Calu3 (cell line): ENCODE measurements around the gene ZIC3. TPM values are rescaled to one million over a fixed set of nuclear protein-coding genes. Genes with fewer than 3 reads are reported as not detected.

ENCODE experiments used
- BruUV-seq: library from RNA; stranded (reverse); fragments of 400-500 nt; replicated peaks from 2 replicates; lab custom pipeline; 2021; lab: Mats Ljungman, UMichigan
- CTCF ChIA-PET: fragments of 300-600 bp; sonication (Branson Sonifier 250); formaldehyde crosslinking; loops from one replicate; lab custom pipeline; 2022; ENCODE audit warnings: antibody characterized with exemption; lab: Charles Lee
- DNase-seq: peaks from one replicate; pipeline ENCODE4 v3.0.0; 2022
- H3K27ac Mint-ChIP-seq: one replicate; pipeline ENCODE4 v1.8.0; 2022; ENCODE audit warnings: mixed read lengths; ENCODE audit not compliant: unreplicated experiment
- H3K27me3 Mint-ChIP-seq: one replicate; pipeline ENCODE4 v1.8.0; 2022; ENCODE audit warnings: mixed read lengths; ENCODE audit not compliant: unreplicated experiment
- H3K36me3 Mint-ChIP-seq: one replicate; pipeline ENCODE4 v1.8.0; 2022; ENCODE audit warnings: mild to moderate bottlenecking, moderate library complexity, mixed read lengths; ENCODE audit not compliant: insufficient read depth, unreplicated experiment
- H3K4me1 Mint-ChIP-seq: one replicate; pipeline ENCODE4 v1.8.0; 2022; ENCODE audit warnings: mild to moderate bottlenecking, low read depth, mixed read lengths; ENCODE audit not compliant: unreplicated experiment
- H3K4me3 Mint-ChIP-seq: one replicate; pipeline ENCODE4 v1.8.0; 2022; ENCODE audit warnings: mild to moderate bottlenecking, low read depth, moderate library complexity, mixed read lengths; ENCODE audit not compliant: unreplicated experiment
- H3K9me3 Mint-ChIP-seq: one replicate; pipeline ENCODE4 v1.8.0; 2022; ENCODE audit warnings: low read depth, mixed read lengths; ENCODE audit not compliant: unreplicated experiment
- intact Hi-C: fragments of 100-400 bp; cut with micrococcal nuclease; formaldehyde crosslinking; loops from one replicate; pipeline ENCODE4 v1.10.0; 2022; ENCODE audit not compliant: unreplicated experiment
- total RNA-seq: library from RNA; stranded (reverse); gene quantifications from 2 replicates; pipeline ENCODE4 v1.2.3, GENCODE V29; 2022
- TF ChIP-seq, protein P1 (sequence below): fragments of 200-600 bp; IDR thresholded peaks from one replicate; pipeline ENCODE4 v1.8.0; 2022; ENCODE audit warnings: antibody characterized with exemption; ENCODE audit not compliant: unreplicated experiment

Gene ZIC3
- total RNA-seq, 1 experiment from 2014 or later: not detected

DNA sequence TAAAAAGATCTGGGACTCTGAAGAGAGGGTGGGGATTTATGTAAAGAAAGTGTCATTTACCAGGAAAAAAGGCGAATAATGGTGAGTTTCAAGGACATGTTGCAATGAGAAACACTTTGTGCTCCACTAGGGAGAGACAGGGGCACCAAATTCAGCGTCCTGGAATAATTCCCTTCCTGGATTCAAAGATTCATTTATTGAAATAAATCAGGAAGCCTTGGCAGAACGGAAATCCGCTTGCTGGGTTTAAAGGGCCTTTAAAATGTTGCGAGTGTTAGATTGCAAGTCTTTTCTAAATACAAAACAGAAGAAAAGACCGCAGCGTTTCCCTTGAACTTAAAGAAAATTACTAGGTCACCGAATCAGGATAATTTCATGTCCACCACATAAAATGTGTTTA, 3.8 kb upstream of the ZIC3 start:
- intact Hi-C loops: no loop called here
- TF ChIP-seq, protein P1, sequence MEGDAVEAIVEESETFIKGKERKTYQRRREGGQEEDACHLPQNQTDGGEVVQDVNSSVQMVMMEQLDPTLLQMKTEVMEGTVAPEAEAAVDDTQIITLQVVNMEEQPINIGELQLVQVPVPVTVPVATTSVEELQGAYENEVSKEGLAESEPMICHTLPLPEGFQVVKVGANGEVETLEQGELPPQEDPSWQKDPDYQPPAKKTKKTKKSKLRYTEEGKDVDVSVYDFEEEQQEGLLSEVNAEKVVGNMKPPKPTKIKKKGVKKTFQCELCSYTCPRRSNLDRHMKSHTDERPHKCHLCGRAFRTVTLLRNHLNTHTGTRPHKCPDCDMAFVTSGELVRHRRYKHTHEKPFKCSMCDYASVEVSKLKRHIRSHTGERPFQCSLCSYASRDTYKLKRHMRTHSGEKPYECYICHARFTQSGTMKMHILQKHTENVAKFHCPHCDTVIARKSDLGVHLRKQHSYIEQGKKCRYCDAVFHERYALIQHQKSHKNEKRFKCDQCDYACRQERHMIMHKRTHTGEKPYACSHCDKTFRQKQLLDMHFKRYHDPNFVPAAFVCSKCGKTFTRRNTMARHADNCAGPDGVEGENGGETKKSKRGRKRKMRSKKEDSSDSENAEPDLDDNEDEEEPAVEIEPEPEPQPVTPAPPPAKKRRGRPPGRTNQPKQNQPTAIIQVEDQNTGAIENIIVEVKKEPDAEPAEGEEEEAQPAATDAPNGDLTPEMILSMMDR: no peak
- BruUV-seq: no TSS peak
- Mint-ChIP-seq H3K4me1 (no peaks in the 10 kb centered on the region), H3K4me3 (no peak overlapping the region), H3K9me3 (peaks cover 3% of the 10 kb centered on the region), H3K36me3 (no peaks in the 10 kb centered on the region), H3K27me3 (no peaks in the 10 kb centered on the region), H3K27ac (no peak overlapping the region)
- CTCF ChIA-PET: interaction anchor here (0.7 kb wide), 1 partner anchor 24 kb away, joined by 3 read pairs; no protein-coding TSS in a partner anchor
- no peak for DNase-seq

DNA sequence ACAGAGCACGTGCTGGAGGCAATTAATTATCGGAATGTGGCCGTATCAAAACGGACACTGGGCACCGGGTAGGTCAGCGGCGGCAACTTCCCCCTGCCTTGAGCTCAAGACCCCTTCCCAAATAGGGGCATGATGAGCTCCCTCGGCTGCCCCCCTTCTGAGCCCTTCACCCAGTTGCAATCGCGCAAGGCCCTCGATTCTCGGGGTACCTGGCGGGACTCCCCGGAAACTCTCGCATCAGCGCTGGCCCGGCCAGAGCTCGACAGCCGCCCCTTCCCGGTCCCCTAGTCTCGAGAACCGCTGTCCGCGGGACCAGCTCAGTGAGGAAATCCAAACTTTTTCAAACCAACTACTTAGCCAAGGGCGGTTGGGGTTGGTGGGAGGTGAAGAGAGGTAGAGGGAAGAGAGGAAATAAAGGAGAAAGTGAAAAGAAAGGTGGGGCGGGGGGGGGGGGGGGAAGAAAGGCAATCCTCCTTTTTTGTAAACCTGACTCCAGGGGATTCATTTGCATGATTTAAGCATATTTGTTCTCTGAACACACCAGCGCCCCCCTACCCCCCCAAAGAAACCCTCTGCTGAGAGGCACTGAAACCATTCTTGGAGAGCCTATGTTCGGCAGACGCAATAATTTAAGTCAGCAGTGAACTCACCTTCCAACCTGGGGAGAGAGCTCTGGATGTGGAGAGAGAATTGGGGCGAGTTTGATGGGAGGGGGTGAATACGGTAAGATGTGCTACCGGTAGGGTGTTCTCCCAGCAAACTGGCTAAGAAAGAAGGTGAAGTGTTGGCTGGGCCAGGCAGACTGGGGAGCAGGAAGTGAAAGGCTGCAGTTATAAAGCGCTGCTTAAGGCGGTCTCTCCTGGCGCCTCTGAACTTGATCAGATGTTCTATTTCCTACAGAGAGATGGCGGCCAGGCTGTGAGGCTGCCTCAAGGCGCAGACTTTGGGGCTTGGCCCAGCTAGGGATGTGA, 2.0 kb upstream of the ZIC3 start:
- intact Hi-C loops: no loop called here
- Mint-ChIP-seq H3K4me1 (no peaks in the 10 kb centered on the region), H3K4me3 (no peak overlapping the region), H3K27ac (no peak overlapping the region), H3K27me3 (no peaks in the 10 kb centered on the region), H3K36me3 (no peaks in the 10 kb centered on the region), H3K9me3 (peaks cover 6% of the 10 kb centered on the region)
- TF ChIP-seq, protein P1: no peak
- no peak for DNase-seq
- no TSS peak for BruUV-seq
- CTCF ChIA-PET: no interaction called here

DNA sequence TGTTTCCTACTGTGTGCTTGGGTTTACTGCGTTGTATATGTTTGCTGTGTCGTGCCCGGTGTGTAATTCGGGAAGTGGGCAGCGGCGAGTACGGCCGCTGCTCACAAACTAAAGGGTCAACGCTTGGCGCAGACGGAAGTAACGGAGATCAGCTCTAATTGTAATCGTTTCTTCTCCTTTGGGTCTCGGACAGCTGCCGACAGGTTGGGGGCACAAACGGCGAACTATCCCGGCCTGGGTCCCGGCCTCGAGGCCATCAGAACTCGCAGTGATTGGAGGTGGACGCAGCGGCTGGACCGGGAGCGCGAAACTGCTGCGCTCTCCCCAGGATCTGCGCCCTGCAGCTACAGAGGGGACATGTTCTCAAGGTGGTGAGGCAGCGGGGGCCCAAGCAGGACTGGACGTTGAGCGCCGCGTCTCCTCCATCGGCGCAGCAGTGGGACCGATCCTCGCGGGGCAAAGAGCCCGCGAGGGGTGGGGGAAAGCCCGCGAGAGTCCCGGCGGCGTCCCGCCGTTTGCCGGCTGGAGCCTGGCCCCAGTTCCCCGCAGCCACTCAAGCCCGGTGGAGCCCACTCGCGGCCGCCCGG, 516 bp upstream of the ZIC3 start:
- no peak overlapping the region for H3K4me3 Mint-ChIP-seq
- H3K36me3 Mint-ChIP-seq: no peaks in the 10 kb centered on the region
- peaks cover 10% of the 10 kb centered on the region for H3K9me3 Mint-ChIP-seq
- H3K4me1 Mint-ChIP-seq: no peaks in the 10 kb centered on the region
- no peaks in the 10 kb centered on the region for H3K27me3 Mint-ChIP-seq
- TF ChIP-seq, protein P1: no peak
- intact Hi-C loops: no loop called here
- CTCF ChIA-PET: no interaction called here
- no peak for DNase-seq
- no TSS peak for BruUV-seq
- H3K27ac Mint-ChIP-seq: no peak overlapping the region

DNA sequence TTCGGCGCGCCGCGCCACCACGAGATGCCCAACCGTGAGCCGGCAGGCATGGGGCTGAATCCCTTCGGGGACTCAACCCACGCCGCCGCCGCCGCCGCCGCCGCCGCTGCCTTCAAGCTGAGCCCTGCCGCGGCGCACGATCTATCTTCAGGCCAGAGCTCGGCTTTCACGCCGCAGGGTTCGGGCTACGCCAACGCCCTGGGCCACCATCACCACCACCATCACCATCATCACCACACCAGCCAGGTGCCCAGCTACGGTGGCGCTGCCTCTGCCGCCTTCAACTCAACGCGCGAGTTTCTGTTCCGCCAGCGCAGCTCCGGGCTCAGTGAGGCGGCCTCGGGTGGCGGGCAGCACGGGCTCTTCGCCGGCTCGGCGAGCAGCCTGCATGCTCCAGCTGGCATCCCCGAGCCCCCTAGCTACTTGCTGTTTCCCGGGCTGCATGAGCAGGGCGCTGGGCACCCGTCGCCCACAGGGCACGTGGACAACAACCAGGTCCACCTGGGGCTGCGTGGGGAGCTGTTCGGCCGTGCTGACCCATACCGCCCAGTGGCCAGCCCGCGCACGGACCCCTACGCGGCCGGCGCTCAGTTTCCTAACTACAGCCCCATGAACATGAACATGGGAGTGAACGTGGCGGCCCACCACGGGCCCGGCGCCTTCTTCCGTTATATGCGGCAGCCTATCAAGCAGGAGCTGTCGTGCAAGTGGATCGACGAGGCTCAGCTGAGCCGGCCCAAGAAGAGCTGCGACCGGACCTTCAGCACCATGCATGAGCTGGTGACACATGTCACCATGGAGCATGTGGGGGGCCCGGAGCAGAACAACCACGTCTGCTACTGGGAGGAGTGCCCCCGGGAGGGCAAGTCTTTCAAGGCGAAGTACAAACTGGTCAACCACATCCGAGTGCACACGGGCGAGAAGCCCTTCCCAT, 1.1 kb downstream of the ZIC3 start:
- Mint-ChIP-seq H3K4me1 (no peaks in the 10 kb centered on the region), H3K27me3 (no peaks in the 10 kb centered on the region), H3K9me3 (peaks cover 10% of the 10 kb centered on the region), H3K4me3 (no peak overlapping the region), H3K36me3 (no peaks in the 10 kb centered on the region), H3K27ac (no peak overlapping the region)
- CTCF ChIA-PET: interaction anchor here (0.5 kb wide), 1 partner anchor 351 kb away, joined by 3 read pairs; no protein-coding TSS in a partner anchor
- TF ChIP-seq, protein P1: no peak
- no peak for DNase-seq
- no TSS peak for BruUV-seq
- intact Hi-C loops: no loop called here
